ENCODE measurements around the gene HEY2.

Gene HEY2

GRCh38 chr6:125743604-125744003, 5.8 kb upstream of the HEY2 start:
- DNase-seq (ENCODE audit: low spot score) = peak; percentile 72

- no peak for DNase-seq (ENCODE audit: low spot score)
Measured at GRCh38 chr6:125745281-125746018, 4.0 kb upstream of the HEY2 start.

GRCh38 chr6:125746019-125746414, 3.4 kb upstream of the HEY2 start:
- DNase-seq (ENCODE audit: low spot score) = peak; percentile 71

- peak; percentile 92 for DNase-seq (ENCODE audit: low spot score)
Measured at GRCh38 chr6:125746731-125747588, 2.5 kb upstream of the HEY2 start.

GRCh38 chr6:125747589-125748405, 1.6 kb upstream of the HEY2 start:
- DNase-seq (ENCODE audit: low spot score) = peak; percentile 53

GRCh38 chr6:125748406-125749172, 843 bp upstream of the HEY2 start:
- no peak for DNase-seq (ENCODE audit: low spot score)

- DNase-seq (ENCODE audit: low spot score) = peak; percentile 51
Measured at GRCh38 chr6:125749865-125750691, 646 bp downstream of the HEY2 start.

GRCh38 chr6:125750692-125751333, 1.4 kb downstream of the HEY2 start:
- no peak for DNase-seq (ENCODE audit: low spot score)

GRCh38 chr6:125751334-125751916, 2.0 kb downstream of the HEY2 start:
- no peak for DNase-seq (ENCODE audit: low spot score)

GRCh38 chr6:125752773-125753172, 3.3 kb downstream of the HEY2 start:
- peak; percentile 44 for DNase-seq (ENCODE audit: low spot score)

- DNase-seq (ENCODE audit: low spot score) = peak; percentile 75
Measured at GRCh38 chr6:125753218-125753936, 3.9 kb downstream of the HEY2 start.

GRCh38 chr6:125753937-125754259, 4.5 kb downstream of the HEY2 start:
- DNase-seq (ENCODE audit: low spot score) = no peak

GRCh38 chr6:125754566-125754965, 5.1 kb downstream of the HEY2 start:
- no peak for DNase-seq (ENCODE audit: low spot score)

- no peak for DNase-seq (ENCODE audit: low spot score)
Measured at GRCh38 chr6:125759184-125759902, 9.9 kb downstream of the HEY2 start.

- no peak for DNase-seq (ENCODE audit: low spot score)
Measured at GRCh38 chr6:125759959-125760457, 10.6 kb downstream of the HEY2 start.

GRCh38 chr6:125764121-125764671, 14.8 kb downstream of the HEY2 start:
- no peak for DNase-seq (ENCODE audit: low spot score)

GRCh38 chr6:125765944-125766343, 16.5 kb downstream of the HEY2 start:
- peak; percentile 46 for DNase-seq (ENCODE audit: low spot score)

- DNase-seq (ENCODE audit: low spot score) = no peak
Measured at GRCh38 chr6:125766641-125767040, 17.2 kb downstream of the HEY2 start.
